ENCODE data around the gene PRMT7.

DNA sequence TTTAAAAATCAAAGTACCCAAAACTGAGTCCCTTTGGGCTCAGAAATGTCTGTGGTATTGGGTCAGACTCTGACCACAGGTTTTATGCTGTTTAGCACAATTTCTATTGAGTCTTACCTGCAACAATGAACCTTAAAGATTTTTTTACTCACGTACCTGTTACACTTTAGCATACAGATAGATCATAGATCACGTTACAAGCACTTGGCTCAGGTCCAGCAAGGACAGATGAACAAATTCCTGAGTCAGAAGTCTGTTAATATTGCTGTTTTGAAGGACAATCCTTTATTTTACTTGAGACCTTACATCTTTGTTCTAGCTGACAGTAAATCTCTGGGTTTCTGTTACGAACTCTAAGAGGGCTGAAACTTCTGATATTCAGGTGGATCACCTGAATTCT lies 12.9 kb upstream of the PRMT7 start:
- TF ChIP-seq CTCF (IDR thresholded peaks at IDR 0.05 in 8 of 11, conservative IDR thresholded peaks at IDR 0.05 in 3 of 11) (no peak), POLR2A (IDR thresholded peaks at IDR 0.05) (no peak), POLR2AphosphoS5 (IDR thresholded peaks at IDR 0.05) (no peak)
